ENCODE data around the gene EIF6.

DNA sequence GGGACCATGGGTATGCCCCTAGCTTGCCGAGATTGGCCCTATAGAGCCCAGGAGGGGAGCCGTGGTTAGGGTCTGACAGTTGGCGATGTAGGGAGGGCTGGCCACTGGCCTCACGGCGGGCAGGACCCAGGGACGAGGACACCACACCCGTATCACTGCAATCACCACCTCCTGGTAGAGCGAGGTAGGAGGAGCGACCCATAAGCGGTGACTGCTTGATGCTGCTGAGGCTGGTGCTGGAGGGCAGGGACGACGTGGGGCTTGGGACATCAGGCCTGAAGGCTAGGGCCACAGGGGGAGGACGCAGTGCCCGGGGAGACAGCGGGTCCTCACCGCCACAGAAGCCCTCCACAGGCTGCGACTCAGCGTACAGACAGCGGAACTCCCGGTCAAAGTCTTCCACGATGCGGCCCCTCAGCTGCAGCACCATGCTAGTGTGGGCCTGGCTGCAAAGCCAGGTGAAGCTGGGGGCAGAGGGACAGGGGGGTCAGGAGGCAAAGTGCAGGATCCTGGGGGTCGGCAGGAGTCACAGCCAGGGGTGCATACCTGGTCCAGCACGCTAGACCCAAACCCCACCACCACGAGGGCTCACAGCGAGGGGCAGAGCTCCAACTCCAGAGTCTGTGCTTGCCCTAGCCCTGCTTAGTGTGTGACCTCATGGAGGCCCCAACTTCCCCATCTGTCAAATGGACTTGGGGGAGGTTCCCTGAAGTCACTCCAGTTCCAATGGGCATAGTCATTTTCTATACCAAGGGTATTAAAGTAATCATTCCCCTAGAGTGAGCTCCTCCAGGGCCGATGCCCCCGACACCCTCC lies 3.1 kb upstream of the EIF6 start:
- TF ChIP-seq POLR2AphosphoS5 (IDR thresholded peaks at IDR 0.05), result no peak
- no peak for TF ChIP-seq POLR2A (IDR thresholded peaks at IDR 0.05)
